ENCODE data around the gene DLG2.
"Not testable (repeated sequence)": the region's sequence is repeated elsewhere in the genome, so short reads cannot be mapped to it uniquely, and the experiment has no call there.

Gene DLG2

DNA sequence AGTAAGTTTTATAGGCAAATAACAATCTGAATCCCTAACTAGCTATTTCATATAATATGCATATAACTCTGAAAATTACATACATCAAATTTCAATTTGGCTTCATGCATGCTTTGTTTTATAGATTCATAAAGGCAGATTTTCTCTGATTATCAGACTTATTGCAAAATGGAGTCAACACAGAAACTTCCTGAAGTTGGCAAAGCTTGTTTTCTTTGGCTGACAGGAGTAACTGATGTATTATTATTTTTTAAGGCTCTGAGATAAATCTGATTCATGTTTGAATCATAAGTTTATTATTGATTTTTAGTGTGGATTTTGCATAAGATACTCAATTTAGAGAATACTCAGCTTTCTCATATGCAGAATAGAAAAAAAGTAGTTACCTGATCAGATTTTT, 1984.6 kb downstream of the DLG2 start:
- DNase-seq: no peak

DNA sequence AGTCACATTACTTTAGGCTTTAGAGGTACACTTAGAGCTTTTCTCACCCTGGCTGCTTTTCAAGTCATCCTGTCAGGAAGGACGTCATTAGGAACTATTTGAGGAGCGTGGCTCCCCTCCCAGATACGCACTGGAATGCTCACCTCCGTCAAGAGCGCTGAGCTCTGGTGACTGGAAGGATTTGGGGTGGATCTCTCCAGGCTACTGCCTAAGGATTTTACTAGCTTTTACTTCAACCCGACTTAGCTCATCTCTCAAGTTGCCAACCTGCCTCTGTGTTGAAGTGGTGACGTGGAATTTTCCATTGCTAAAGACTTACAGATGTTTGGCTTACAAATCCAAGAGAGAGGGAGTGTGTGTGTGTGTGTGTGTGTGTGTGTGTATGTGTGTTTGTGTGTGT, 1985.6 kb downstream of the DLG2 start:
- DNase-seq: no peak

DNA sequence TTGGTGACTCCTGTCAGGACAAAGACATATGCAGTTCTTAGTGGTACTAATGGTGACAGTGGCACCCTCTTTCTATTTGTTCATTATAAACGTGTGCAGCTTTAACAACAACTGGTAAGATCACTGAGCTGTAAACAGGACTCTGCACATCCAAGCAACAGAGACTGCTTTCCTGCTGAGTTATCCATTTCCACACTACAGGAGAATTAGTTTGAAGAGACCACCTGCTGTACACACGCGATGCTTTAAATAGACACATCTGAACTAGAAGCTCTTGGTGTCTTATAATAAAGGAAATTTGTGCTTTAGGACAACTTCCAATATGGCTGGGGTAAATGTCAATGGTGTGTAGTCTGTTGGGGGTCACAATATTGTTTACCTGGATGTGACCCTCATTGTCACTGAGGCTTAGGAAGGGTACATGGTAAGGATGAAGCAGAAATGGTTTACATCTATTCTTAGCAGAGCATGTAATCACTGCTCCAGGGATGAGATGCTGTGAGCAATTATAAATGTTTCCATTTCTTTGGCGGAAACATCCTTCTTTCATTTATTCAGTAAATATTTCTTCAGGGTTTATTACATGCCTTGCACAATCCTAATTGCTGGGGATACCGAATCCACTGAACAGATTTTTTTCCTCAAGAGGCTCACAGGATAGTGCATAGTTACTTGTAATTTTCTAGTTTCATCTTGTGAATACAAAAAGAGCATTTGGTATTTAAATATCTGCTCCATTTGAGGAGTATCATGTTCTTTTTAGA, 1987.0 kb downstream of the DLG2 start:
- no peak for DNase-seq

DNA sequence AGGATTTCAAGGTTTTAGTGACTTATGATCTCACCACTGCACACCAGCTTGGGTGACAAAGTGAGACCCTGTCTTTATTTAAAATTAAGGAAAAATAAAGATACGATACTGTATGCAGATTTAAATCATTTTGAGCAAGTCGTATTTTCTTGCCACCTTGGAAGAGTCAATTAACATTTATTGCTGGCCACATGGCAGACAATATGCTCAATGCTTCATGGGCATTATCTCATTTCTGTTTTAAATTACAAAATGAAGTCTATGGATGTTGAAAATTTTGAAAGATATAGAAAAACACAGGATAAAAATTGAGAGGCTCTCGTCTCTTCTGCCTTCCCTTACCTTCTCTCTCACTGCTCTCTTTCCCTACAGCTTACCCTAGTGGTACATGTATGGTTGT, 1992.0 kb downstream of the DLG2 start:
- no peak for DNase-seq

DNA sequence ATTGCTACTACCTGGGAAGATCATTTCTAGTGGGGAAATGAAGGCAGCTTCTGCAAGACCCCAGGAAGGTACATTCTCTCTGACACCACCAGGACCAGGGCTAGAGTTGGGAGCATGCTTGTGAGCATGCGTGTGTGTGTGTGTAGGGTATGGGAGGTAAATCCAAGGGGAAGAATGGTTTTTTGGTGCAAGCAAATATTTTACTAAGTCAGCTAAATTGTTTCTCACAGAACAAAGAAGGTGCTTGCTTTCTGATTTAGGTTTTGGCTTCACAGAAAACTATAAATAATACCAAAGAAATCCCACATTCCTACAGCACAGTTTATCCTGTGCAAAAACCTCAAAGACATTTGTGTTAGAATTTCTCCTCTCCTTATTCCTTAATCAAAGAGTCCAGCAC, 1996.9 kb downstream of the DLG2 start:
- DNase-seq: no peak

DNA sequence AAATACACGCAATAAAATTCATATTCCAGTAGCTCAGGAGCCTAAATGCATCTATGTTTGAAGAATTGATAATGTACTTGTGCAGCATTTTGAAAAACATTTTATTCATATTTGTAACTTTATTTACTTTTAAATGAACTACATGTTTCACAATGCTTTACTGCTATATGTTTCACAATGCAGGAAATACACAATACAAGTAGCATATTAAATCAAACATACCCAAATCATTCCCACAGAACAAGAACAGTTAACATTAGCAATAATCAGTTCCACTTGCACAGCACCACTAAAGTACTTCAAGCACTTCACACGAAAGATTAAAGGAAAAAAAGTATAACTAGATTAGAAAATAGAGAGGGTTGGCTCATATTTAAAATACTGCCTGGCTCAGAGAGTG, 1997.4 kb downstream of the DLG2 start:
- DNase-seq: no peak

DNA sequence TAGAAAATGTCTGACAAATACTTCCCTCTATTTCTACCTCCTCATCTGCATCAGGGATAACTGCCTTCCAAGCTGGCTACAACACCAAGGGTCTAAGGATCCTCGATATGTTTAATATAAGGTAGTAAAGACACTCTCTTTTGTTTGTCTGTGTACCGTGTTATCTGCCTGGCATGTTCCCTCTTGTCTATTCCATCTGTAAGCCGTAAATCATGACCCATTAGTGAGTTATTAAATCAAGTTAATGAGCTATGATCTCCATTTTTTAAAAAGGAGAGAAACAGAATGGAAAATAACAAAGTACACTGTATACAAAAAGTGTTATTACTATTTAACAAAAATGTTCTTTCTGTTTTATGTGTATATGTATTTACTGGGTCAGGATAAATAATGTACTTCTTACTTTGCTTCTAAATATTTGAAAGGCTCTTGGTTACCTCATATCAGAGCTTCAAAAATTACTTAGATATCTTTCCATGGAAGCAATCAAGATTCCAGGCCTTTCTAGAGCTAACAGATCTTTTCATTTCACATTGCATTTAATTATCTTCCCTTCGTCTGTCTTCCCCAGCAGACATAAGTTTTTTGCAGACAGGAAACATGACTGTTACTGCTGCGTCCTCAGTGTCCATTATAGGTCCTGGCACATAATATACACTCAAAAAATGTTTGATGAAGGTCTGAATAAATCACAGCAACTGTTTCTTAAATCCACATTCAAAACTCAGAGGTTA, 1998.4 kb downstream of the DLG2 start:
- peak; percentile 26 for DNase-seq

DNA sequence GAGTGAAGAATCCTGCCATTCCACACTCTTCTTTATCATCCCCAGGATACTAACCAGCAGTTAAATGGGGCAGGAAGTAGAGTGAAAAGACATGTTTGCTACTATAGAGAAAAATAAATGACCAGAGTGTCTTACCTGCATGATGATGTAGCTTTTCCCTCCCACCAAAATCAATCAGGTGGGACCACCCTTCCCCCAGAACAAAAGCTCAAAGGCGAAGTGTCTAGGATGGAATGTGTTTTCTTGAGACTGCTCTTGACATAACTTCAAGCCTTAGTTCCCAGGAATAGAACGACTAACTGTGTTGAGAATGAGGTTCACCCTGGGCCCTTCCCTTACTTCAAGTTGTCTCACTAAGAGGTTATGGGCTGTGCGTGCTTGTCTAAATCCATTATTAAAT, 2001.8 kb downstream of the DLG2 start:
- DNase-seq: no peak

DNA sequence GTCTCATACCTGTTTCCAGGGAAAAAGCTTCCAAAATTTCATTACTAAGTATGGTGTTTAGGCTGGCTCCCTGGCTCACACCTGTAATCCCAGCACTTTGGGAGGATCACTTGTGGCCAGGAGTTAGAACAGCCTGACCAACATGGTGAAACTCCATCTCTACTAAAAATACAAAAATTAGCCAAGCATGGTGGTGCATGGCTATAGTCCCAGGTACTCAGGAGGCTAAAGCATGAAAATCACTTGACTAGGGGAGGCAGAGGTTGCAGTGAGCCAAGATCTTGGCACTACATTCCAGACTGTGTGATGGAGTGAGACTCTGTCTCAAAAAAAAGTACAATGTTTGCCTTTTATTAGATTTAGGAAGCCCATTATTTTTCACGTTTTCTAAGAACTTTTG, 2009.5 kb downstream of the DLG2 start:
- no peak for DNase-seq

DNA sequence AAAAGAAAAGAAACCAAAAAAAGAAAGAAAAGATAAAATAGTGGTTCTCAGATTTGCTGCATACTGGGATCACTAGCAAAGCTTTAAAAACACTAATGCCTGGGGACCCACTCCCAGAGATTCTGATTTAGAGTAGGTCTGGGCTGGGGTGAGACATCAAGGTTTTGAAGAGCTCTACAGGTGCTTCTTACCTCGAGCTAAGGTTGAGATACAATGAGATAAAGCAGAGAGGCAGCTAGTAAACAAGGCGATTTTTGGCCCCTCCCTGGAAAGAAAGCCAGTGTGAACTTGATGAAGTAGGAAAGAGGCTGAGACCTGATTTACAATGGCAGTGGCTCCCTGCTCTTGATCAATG, 2013.4 kb downstream of the DLG2 start:
- no peak for DNase-seq

DNA sequence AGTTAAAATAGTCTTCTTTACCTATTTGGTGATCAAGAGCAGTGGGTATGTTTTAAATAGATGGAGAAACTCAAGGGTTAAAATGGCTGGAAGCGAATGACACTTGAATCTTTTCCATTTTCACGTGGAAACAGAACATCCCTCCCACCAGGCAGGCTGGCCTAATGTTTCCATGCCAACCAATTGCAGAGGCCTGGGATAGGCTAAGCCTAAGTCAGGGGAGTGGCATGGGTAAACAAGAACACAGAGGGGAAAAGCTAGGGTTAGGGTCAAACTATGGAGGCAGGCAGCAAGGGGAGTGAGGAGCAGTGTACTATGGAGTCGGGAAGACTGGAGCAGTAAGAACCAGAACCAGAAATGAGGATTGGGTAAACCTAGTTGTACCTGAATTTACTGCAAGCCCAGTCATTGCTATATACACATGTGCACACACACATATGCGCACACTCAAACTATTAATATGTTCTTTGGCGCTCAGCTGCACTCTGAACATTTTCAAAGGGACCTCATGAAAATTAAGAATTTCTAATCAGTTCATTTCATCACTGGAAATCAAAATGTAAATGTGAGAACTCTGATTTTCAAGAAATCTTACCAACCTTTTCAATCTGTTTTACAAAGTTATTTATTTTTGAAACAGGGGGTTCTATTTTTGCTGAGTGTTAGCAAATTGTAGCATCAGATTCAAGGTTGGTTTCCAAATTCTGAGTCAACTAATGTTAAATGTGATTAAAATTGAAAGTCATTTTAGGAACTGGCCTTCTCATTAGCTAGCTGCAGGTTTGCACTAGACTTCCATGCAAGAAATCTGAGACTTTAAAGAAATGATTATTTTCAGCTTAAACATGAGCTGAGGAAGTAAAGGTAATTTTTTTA, 2014.0 kb downstream of the DLG2 start:
- DNase-seq: no peak

DNA sequence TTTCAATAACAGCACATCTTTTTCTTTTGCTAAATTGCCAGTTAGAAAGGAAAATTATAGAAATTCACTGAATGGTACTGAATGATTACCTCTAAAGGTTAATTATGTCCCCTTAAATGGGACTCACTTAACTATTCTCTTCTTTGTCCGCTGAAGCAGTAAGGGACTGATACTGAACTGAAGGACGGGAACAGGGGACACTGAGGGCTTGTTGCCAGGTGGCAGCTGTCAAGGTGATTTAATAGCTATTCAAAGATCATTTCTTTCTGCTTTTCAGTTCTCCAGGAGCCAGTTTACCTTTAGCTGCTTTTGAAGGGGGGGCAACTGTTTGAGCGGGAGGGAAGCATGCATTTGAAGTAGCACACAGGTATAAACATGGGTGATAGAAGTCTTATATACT, 2015.5 kb downstream of the DLG2 start:
- DNase-seq: no peak

DNA sequence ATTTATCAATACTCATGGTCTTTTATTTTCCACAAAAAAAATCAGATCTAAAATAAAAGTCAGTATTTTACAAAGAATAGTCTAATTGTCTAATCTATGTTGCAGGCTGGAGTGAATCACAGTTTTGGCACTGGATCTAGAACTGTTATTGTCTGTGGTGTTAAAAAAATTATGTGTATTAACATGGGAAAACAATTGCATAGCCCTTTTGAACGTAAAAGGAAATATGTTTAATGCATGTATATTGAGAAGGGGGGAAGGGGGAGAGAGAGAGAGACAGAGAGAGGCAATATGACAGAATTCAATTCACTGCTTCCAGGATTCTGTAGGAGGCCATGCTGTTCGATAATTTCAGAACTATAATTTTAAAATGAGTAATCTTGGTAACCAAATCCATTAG, 2016.1 kb downstream of the DLG2 start:
- peak; percentile 27 for DNase-seq

DNA sequence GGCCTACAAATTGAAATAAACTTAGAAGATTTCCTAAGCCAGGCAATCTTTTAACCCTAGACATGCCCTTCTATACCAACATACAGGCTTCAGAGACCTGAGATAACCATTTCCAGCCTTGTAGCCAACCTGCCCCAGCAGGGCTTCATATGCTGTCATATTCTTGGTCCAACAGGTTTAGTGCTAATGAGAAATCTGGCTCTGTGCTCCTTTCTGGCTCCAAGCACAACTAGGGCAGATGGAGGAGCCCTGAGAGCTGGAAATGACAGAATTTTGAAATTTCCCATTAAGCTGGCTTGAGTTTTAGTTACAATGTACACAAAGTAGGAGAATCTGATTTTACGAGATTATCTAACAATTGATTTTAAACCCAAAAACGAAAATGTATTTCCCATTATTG, 2018.0 kb downstream of the DLG2 start:
- DNase-seq: peak; percentile 70

DNA sequence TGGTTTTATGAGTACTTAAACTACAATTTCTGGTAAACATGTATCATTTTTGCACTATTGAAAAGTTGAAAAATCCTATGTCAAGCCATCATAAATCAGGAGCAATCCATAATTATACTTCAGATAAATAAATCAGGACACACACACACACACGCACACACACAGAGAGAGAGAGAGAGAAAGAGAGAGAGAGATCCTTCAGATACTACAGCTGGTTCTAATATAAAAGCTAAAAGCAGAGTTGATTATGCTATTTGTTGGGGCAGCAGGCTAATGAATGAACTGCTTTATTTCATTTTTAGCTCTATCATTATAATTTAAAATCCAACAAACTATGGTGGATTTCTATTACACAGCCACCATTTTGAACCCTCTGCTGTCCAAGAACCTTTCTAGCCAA, 2018.6 kb downstream of the DLG2 start:
- no peak for DNase-seq

DNA sequence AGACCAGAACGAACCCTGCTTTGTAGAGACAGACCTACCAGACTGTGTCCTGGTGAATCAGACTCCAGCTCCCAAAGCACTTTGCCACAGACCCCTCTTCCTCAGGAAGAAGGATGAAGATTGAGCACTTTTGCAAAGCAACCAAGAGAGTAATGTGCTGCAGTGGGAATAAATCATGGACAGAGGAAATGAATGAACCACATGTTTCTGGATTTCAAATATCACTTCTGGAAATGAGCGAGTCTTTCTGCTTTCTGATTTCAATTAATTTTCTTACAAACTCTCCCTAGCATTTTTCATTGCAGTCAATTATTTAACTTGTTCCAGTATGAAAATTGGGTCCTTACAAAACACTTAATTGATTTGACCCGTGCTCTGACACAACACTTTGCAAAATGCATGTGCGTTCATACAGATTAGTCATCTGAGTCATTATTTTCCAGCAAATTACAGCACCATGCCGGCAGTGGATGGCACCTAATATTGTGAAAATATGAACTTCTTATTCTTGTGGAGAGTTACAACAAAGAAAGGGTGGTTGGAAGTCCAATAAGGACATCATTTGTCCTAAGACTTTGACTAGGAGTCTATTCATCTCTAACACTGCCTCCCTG, 2025.1 kb downstream of the DLG2 start:
- DNase-seq: no peak

DNA sequence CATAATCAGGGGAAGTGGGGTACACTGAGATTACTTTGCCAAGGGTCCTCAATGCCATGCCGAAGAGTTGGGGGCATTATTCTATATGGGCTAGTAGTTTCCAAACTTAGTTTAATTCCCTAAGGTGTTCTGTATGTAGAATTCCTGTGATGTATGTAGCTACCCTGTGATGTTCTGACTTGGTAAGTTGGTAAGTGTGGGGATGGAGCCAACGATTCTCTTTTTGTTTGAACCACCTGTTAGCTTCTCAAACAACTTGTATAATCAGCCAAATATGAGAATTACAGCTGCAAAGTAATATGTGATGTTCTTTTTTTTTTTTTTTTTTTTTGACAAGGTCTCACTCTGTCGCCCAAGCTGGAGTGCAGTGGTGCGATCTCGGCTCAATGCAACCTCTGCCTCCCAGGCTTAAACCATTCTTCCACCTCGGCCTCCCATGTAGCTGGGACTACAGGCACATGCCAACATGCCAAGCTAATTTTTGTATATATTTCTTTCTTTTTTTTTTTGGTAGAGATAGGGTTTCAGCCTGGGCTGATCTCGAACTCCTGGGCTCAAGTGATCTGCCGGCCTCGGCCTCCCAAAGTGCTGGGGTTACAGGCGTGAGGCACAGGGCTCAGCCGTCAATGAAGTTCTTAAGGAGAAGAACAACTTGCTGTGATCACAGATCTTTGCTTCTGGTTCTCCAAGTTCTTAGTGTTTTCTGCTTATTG, 2025.8 kb downstream of the DLG2 start:
- DNase-seq: no peak

DNA sequence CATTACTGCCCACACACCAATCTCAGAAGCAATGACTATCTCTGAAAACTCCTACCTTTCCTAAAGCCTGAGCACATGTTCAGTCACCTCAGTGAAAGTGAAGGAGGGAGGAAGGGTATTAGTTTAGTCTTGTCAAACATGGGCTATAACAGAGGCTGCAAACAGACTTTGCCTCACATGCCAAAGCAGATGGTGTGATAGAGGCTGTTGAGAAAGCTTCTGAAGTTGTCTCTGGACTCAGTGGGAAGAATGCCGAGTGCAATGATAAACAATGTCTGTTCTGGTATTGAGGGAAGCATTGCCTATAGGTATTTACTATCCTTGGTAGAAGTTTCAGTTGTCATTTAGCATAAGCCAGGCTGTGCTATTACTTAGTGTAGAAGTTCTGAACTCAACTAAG, 2026.5 kb downstream of the DLG2 start:
- peak; percentile 14 for DNase-seq

DNA sequence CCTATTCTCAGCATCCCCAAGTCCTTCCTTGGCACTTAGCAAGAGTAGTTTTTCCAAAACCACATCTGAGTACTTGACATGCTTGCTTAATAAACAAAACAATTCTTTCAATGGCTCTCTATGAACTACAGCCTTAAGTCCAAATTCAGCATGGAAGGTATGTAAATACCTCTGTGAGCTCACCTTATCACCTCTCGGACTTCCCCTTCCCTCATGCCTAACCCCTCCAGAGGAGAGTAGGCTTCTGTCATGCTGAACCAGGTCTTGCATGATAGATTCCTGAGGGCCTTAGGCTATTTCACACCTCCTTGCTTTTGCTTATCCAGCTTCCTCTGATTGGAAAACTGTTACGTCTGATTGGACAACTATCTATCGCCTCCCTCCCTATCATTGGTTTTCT, 2028.1 kb downstream of the DLG2 start:
- no peak for DNase-seq

DNA sequence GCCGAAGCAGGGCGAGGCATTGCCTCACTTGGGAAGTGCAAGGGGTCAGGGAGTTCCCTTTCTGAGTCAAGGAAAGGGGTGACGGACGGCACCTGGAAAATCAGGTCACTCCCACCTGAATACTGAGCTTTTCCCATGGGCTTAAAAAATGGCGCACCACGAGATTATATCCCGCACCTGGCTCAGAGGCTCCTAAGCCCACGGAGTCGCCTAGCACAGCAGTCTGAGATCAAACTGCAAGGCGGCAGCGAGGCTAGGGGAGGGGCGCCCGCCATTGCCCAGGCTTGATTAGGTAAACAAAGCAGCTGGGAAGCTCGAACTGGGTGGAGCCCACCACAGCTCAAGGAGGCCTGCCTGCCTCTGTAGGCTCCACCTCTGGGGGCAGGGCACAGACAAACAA, 2039.3 kb downstream of the DLG2 start:
- DNase-seq: not testable (repeated sequence)

DNA sequence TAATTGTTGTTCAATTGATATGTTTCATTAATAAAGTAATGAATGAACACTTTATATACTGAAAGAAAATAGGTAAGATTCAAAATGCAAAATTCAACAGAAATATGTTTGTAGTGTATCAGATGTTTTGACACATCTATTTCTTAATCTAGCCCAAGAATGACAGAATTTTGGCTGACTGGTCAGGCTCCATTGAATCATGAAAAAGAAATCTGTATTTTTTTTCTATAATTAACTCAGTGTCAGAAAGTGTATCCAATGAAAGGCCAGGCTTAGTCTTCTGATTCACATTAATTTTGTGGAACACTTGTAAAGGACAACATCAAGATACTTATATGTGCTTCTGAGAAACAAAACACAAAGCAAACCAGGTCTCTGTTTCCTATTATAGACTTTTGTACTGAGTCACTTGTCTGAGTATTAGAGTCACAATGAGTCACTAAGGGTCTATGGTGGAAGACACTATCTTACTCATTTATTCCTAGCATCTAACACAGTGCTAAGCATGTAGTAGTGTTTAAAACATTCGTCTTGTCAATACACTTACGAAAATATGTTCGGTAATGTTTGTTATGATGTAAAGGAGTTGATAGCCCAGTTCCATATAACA, 2043.3 kb downstream of the DLG2 start:
- no peak for DNase-seq

DNA sequence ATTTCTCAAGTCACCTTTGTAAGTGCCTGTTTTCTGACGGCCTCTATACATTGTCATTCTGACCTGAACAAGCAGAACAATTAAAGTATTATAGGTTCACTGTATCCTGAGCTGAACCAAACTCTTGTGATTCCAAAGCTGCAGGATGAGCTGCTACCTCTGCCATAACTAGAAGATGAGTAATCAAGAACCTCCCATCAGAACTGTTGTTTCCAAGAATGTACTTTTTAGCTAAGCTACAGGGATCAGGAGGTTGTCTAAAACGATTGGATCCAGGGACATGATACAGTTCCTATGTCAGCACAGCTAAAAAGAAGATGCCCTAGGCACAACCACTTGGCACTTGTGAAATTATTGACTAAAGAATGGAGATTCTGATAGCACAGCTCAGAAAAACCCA, 2052.6 kb downstream of the DLG2 start:
- no peak for DNase-seq

Measured in NCI-H1694 (cell line).